22Rv1 (cell line): ENCODE data around the gene TPH2.

Experiments
- H3K27ac ChIP-seq: fragments of 450-650 bp; 2 replicates; pipeline ENCODE4 v1.5.1; 2017
- CTCF ChIP-seq: fragments of 450-650 bp; IDR thresholded peaks from 2 replicates; pipeline ENCODE4 v1.5.1; 2017; ENCODE audit warnings: mild to moderate bottlenecking
- ZFX ChIP-seq: fragments of 450-650 bp; IDR thresholded peaks from 2 replicates; pipeline ENCODE4 v1.6.1; 2017; ENCODE audit warnings: antibody characterized with exemption, borderline replicate concordance

Gene TPH2

GRCh38 chr12:71973687-71974086 lies 35.0 kb downstream of the TPH2 start:
- TF ChIP-seq ZFX (no peak), CTCF (no peak)
- no peak overlapping the region for H3K27ac ChIP-seq

GRCh38 chr12:71980538-71980937 lies 41.9 kb downstream of the TPH2 start:
- TF ChIP-seq CTCF (no peak), ZFX (no peak)
- no peak overlapping the region for H3K27ac ChIP-seq

GRCh38 chr12:71981149-71981548 lies 42.5 kb downstream of the TPH2 start:
- TF ChIP-seq ZFX (no peak), CTCF (no peak)
- no peak overlapping the region for H3K27ac ChIP-seq

- TF ChIP-seq CTCF = no peak
- no peak for TF ChIP-seq ZFX
- H3K27ac ChIP-seq = no peak overlapping the region
Measured at GRCh38 chr12:71994715-71995114, 56.1 kb downstream of the TPH2 start.

- TF ChIP-seq CTCF (no peak), ZFX (no peak)
Measured at GRCh38 chr12:71999795-72000194, 61.1 kb downstream of the TPH2 start.

GRCh38 chr12:72000969-72001648 lies 62.5 kb downstream of the TPH2 start:
- TF ChIP-seq CTCF (no peak), ZFX (no peak)
- H3K27ac ChIP-seq = no peak overlapping the region

More at GRCh38 chr12:71999795-72000194, 61.1 kb downstream of the TPH2 start:
- no peak overlapping the region for H3K27ac ChIP-seq

- TF ChIP-seq CTCF (no peak), ZFX (no peak)
- no peak overlapping the region for H3K27ac ChIP-seq
Measured at GRCh38 chr12:72006766-72007165, 68.1 kb downstream of the TPH2 start.
